Smooth muscle cell of the pulmonary artery (primary cell): ENCODE results near the gene SYK. TPM values are rescaled to one million over a fixed set of nuclear protein-coding genes. Genes with fewer than 3 reads are reported as not detected.

Experiments used
- total RNA-seq: library from RNA; depleted of rRNA; stranded (reverse); fragments of >200 nt; gene quantifications from 2 replicates; pipeline ENCODE4 v1.2.3, GENCODE V29; 2014

SYK gene
- total RNA-seq, result not detected in 2 replicates

DNA sequence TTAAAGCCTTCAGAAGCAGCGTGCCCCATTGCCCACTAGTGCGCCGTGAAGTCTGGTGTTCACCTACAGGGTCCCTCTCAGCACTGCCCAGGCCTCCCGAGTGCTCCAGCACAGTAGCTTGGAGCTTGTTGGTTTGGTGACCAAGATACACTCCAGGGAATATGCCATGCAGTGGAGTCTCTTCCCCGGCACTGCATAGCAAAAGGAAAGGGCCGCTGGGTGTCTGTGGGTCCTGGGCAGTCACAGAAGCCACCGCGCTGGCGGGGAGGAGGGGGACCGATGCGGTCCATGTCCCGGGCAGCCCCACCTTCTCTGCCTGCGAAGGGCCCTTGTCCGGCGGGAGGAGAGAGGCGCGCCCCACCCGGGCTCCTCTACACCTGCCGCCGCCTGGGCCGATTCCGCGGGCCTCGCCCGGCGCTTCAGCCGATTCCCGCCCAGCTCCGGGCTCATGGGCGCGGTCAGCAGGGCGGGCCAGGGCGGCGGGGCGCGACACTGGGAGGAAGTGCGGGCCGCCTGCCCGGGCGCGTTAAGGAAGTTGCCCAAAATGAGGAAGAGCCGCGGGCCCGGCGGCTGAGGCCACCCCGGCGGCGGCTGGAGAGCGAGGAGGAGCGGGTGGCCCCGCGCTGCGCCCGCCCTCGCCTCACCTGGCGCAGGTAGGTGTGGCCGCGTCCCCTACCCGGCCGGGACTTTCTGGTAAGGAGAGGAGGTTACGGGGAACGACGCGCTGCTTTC is at the start of gene SYK:
SYK (plus strand) TSS at position 579 of the 732 bp plus-strand sequence. CDS start 42,080 bp downstream, outside the sequence.

Other genes with a start within 250 kb of the SYK start
- gene DIRAS2, start 159.0 kb upstream of the SYK start, total RNA-seq, result 0.03 and 0.33 TPM in 2 replicates